ENCODE measurements around the gene KCNH6. TPM values are rescaled to one million over a fixed set of nuclear protein-coding genes. Genes with fewer than 3 reads are reported as not detected.

KCNH6 gene
- total RNA-seq, 2 donors from 2014 or later, result 0.47 to 0.80 TPM

DNA sequence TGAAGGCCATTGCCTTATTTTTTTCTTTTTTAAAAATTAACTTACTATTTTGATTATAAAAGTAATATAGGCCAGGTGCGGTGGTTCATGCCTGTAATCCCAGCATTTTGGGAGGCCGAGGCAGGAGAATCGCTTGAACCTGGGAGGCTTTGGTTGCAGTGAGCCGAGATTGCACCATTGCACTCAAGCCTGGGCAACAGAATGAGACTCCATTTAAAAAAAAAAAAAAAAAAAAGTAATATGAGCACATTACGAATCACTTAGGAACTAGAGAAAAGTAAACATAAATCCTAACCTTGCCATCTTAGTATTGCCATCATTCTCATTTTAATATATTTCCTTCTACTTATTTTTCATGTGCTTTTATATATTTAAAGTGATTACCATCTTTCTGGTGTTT is 64.6 kb downstream of the KCNH6 start:
- DNase-seq, result no peak
- intact Hi-C loops (cut with DNase I), result no loop called here
- H3K9ac ChIP-seq (ENCODE audit: low read depth in 2 of 2, low read length in 2 of 2), result no peak overlapping the region
- H3K36me3 ChIP-seq, result peaks cover 12% of the 10 kb centered on the region
- no peaks in the 10 kb centered on the region for H3K27me3 ChIP-seq
- H3K4me1 ChIP-seq, result no peaks in the 10 kb centered on the region
- no peaks in the 10 kb centered on the region for H3K9me3 ChIP-seq
- H3K27ac ChIP-seq, result no peak overlapping the region
- no peak overlapping the region for H3K4me3 ChIP-seq
- TF ChIP-seq, protein P1, sequence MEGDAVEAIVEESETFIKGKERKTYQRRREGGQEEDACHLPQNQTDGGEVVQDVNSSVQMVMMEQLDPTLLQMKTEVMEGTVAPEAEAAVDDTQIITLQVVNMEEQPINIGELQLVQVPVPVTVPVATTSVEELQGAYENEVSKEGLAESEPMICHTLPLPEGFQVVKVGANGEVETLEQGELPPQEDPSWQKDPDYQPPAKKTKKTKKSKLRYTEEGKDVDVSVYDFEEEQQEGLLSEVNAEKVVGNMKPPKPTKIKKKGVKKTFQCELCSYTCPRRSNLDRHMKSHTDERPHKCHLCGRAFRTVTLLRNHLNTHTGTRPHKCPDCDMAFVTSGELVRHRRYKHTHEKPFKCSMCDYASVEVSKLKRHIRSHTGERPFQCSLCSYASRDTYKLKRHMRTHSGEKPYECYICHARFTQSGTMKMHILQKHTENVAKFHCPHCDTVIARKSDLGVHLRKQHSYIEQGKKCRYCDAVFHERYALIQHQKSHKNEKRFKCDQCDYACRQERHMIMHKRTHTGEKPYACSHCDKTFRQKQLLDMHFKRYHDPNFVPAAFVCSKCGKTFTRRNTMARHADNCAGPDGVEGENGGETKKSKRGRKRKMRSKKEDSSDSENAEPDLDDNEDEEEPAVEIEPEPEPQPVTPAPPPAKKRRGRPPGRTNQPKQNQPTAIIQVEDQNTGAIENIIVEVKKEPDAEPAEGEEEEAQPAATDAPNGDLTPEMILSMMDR (IDR thresholded peaks at IDR 0.05), result no peak

DNA sequence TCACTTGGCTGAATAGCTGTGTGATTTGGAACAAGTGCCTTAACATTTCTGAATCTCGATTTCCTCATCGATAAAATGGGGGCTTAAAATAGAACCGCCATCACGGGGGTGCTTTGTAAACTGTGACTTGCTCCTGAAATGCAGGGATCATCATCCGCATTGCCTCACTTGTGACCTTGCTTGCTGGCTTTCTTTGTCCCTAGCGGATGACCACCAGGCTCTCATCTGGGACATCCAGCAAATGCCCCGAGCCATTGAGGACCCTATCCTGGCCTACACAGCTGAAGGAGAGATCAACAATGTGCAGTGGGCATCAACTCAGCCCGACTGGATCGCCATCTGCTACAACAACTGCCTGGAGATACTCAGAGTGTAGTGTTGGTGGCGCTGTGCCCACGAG is 65.6 kb downstream of the KCNH6 start:
- Histone ChIP-seq H3K9me3 (no peaks in the 10 kb centered on the region), H3K4me3 (no peak overlapping the region), H3K9ac (ENCODE audit: low read depth in 2 of 2, low read length in 2 of 2) (no peak overlapping the region), H3K27me3 (no peaks in the 10 kb centered on the region), H3K36me3 (peaks cover 12% of the 10 kb centered on the region), H3K27ac (no peak overlapping the region), H3K4me1 (no peaks in the 10 kb centered on the region)
- TF ChIP-seq, protein P1 (IDR thresholded peaks at IDR 0.05), result no peak
- DNase-seq, result no peak
- intact Hi-C loops (cut with DNase I), result no loop called here

DNA sequence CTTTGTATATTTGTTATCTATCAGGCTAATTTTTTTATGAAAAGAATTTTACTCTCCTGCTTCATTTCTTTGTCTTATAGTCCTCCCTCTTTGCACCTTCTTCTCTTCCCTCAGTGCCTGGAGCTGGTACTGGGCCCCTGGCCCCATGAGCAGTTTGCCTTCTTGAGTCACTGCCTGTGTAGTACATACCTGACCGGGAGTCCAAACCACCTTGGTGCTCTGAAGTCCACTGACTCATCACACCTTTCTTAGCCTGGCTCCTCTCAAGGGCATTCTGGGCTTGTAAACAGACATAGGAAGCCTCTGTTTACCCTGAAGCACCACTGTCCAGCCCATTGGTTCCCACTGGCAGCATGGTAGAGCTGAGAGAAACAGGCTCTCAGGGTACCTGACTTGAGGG is 66.5 kb downstream of the KCNH6 start:
- TF ChIP-seq, protein P1 (IDR thresholded peaks at IDR 0.05), result no peak
- Histone ChIP-seq H3K27ac (no peak overlapping the region), H3K27me3 (no peaks in the 10 kb centered on the region), H3K4me1 (no peaks in the 10 kb centered on the region), H3K36me3 (peaks cover 12% of the 10 kb centered on the region), H3K9ac (ENCODE audit: low read depth in 2 of 2, low read length in 2 of 2) (no peak overlapping the region), H3K4me3 (no peak overlapping the region), H3K9me3 (no peaks in the 10 kb centered on the region)
- intact Hi-C loops (cut with DNase I), result no loop called here
- no peak for DNase-seq

DNA sequence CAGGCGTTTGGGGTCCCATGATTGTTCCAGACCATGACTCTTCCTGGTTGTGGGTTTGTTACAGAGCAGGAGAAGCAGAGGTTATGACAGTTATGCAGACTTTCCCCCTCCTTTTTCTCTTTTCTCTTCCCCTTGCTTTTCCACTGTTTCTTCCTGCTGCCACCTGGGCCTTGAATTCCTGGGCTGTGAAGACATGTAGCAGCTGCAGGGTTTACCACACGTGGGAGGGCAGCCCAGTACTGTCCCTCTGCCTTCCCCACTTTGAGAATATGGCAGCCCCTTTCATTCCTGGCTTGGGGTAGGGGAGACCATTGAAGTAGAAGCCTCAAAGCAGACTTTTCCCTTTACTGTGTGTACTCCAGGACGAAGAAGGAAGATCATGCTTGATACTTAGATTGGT is 69.6 kb downstream of the KCNH6 start:
- TF ChIP-seq, protein P1 (IDR thresholded peaks at IDR 0.05), result no peak
- Histone ChIP-seq H3K9ac (ENCODE audit: low read depth in 2 of 2, low read length in 2 of 2) (no peak overlapping the region), H3K9me3 (no peaks in the 10 kb centered on the region), H3K27me3 (no peaks in the 10 kb centered on the region), H3K36me3 (peaks cover 12% of the 10 kb centered on the region), H3K4me3 (no peak overlapping the region), H3K27ac (no peak overlapping the region), H3K4me1 (no peaks in the 10 kb centered on the region)
- no peak for DNase-seq
- intact Hi-C loops (cut with DNase I), result no loop called here

DNA sequence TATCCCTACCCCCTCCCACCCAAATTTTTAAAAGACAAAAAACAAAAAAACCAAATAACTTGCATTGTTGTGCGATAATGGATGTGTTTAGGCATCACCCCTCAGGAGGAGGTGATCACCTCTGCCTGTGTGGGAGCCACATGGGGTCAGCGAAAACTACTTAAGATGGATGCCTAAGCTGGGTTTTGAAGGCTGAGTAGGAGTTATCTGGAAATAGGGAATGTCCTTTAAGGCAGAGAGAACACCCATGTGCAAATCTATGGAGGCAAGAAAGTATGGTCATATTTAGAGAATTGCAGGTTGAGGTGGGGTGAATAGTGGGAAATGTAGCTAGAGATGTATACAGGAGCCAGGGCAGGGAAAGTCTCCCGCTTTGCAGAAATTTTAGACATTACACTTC is 72.0 kb downstream of the KCNH6 start:
- no peak overlapping the region for H3K4me3 ChIP-seq
- TF ChIP-seq, protein P1 (IDR thresholded peaks at IDR 0.05), result no peak
- DNase-seq, result no peak
- intact Hi-C loops (cut with DNase I), result no loop called here
- no peaks in the 10 kb centered on the region for H3K9me3 ChIP-seq
- H3K27ac ChIP-seq, result no peak overlapping the region
- peaks cover 2% of the 10 kb centered on the region for H3K4me1 ChIP-seq
- H3K9ac ChIP-seq (ENCODE audit: low read depth in 2 of 2, low read length in 2 of 2), result no peak overlapping the region
- H3K27me3 ChIP-seq, result no peaks in the 10 kb centered on the region
- no peaks in the 10 kb centered on the region for H3K36me3 ChIP-seq

Other genes with a start within 250 kb of the KCNH6 start
- 10 to 100 TPM; 60.1 to 90.6 TPM for gene CYB561, start 77.1 kb upstream of the KCNH6 start, total RNA-seq
- 10 to 100 TPM; 38.3 to 45.2 TPM for gene ACE, start 46.3 kb upstream of the KCNH6 start, total RNA-seq
- 100 to 1,000 TPM in 1 of 2 donors, 10 to 100 TPM in 1; 94.3 to 105 TPM for gene DCAF7, start 27.1 kb downstream of the KCNH6 start, total RNA-seq
- 10 to 100 TPM; 34.1 to 51.6 TPM for gene TACO1, start 77.5 kb downstream of the KCNH6 start, total RNA-seq
- 10 to 100 TPM; 13.4 to 15.5 TPM for gene MAP3K3, start 99.1 kb downstream of the KCNH6 start, total RNA-seq
- gene LIMD2, start 176.8 kb downstream of the KCNH6 start, total RNA-seq, result 1 to 10 TPM; 3.6 to 5.6 TPM
- gene STRADA, start 218.4 kb downstream of the KCNH6 start, total RNA-seq, result 10 to 100 TPM; 15.6 to 19.9 TPM